ENCODE measurements around the gene CABP4.

Gene CABP4

GRCh38 chr11:67445515-67445914 is 9.6 kb upstream of the CABP4 start:
- Histone ChIP-seq H3K27me3 (replicated peaks in 2 of 5; ENCODE audit: control insufficient read depth in 4 of 5, insufficient read depth in 5 of 5, low read length in 4 of 5) (no peaks in the 10 kb centered on the region), H3K36me3 (ENCODE audit: control insufficient read depth in 4 of 4, insufficient read depth in 4 of 4, low read length in 3 of 4) (peaks cover 0 to 8% (median 0%) of the 10 kb centered on the region in 4 experiments), H3K9me3 (ENCODE audit: control extremely low read depth in 1 of 5, control insufficient read depth in 4 of 5, insufficient read depth in 2 of 5, low read depth in 1 of 5, low read length in 4 of 5) (no peaks in the 10 kb centered on the region), H3K4me1 (ENCODE audit: control extremely low read depth in 1 of 4, control insufficient read depth in 4 of 4, insufficient read depth in 4 of 4, low read length in 3 of 4) (peaks cover 0 to 54% (median 42%) of the 10 kb centered on the region in 4 experiments), H3K4me3 (ENCODE audit: control insufficient read depth in 1 of 7, extremely low read depth in 1 of 7, insufficient read depth in 4 of 7, low read depth in 2 of 7, low read length in 6 of 7) (peak overlapping the region in 1 of 7 experiments; percentile 68), H3K27ac (ENCODE audit: insufficient read depth in 1 of 2, low read depth in 1 of 2, low read length in 2 of 2, poor library complexity in 1 of 2, severe bottlenecking in 2 of 2) (no peak overlapping the region)
- WGBS (ENCODE audit: insufficient coverage), result 93% methylated on average over 3 of the region's 5 CpGs
- POLR2A ChIA-PET, result no interaction called here
- CTCF ChIA-PET, result no interaction called here
- DNase-seq, result no peak

- DNase-seq, result no peak
- POLR2A ChIA-PET, result no interaction called here
- CTCF ChIA-PET, result interaction anchor here (1.5 kb wide), 1 partner anchor 20 kb away, joined by 4 read pairs; no protein-coding TSS in a partner anchor
- peaks cover 0 to 38% (median 32%) of the 10 kb centered on the region in 4 experiments for H3K4me1 ChIP-seq (ENCODE audit: control extremely low read depth in 1 of 4, control insufficient read depth in 4 of 4, insufficient read depth in 4 of 4, low read length in 3 of 4)
- no peaks in the 10 kb centered on the region for H3K9me3 ChIP-seq (ENCODE audit: control extremely low read depth in 1 of 5, control insufficient read depth in 4 of 5, insufficient read depth in 2 of 5, low read depth in 1 of 5, low read length in 4 of 5)
- H3K4me3 ChIP-seq (ENCODE audit: control insufficient read depth in 1 of 7, extremely low read depth in 1 of 7, insufficient read depth in 4 of 7, low read depth in 2 of 7, low read length in 6 of 7), result no peak overlapping the region
- H3K36me3 ChIP-seq (ENCODE audit: control insufficient read depth in 4 of 4, insufficient read depth in 4 of 4, low read length in 3 of 4), result no peaks in the 10 kb centered on the region
- WGBS (ENCODE audit: insufficient coverage), result 98% methylated on average over 7 of the region's 7 CpGs
- H3K27me3 ChIP-seq (replicated peaks in 2 of 5; ENCODE audit: control insufficient read depth in 4 of 5, insufficient read depth in 5 of 5, low read length in 4 of 5), result no peaks in the 10 kb centered on the region
- no peak overlapping the region for H3K27ac ChIP-seq (ENCODE audit: insufficient read depth in 1 of 2, low read depth in 1 of 2, low read length in 2 of 2, poor library complexity in 1 of 2, severe bottlenecking in 2 of 2)
These were observed 6.9 kb upstream of the CABP4 start for GRCh38 chr11:67448220-67448609.

GRCh38 chr11:67449116-67449844 is 5.9 kb upstream of the CABP4 start:
- H3K4me3 ChIP-seq (ENCODE audit: control insufficient read depth in 1 of 7, extremely low read depth in 1 of 7, insufficient read depth in 4 of 7, low read depth in 2 of 7, low read length in 6 of 7), result no peak overlapping the region
- peak in 1 of 3 donors; percentile 24 for DNase-seq
- H3K36me3 ChIP-seq (ENCODE audit: control insufficient read depth in 4 of 4, insufficient read depth in 4 of 4, low read length in 3 of 4), result no peaks in the 10 kb centered on the region
- POLR2A ChIA-PET, result interaction anchor here (1.2 kb wide), 1 partner anchor 12 kb away, joined by 9 read pairs; the partner anchor contains the start of gene PTPRCAP
- H3K27ac ChIP-seq (ENCODE audit: insufficient read depth in 1 of 2, low read depth in 1 of 2, low read length in 2 of 2, poor library complexity in 1 of 2, severe bottlenecking in 2 of 2), result no peak overlapping the region
- CTCF ChIA-PET, result interaction anchor here (1.3 to 2.5 kb wide), 5 partner anchors 8 to 98 kb away, joined by 3 to 8 read pairs (median 4); partner anchors contain the start of gene PPP1CA
- peaks cover 0 to 34% (median 26%) of the 10 kb centered on the region in 4 experiments for H3K4me1 ChIP-seq (ENCODE audit: control extremely low read depth in 1 of 4, control insufficient read depth in 4 of 4, insufficient read depth in 4 of 4, low read length in 3 of 4)
- H3K27me3 ChIP-seq (replicated peaks in 2 of 5; ENCODE audit: control insufficient read depth in 4 of 5, insufficient read depth in 5 of 5, low read length in 4 of 5), result no peaks in the 10 kb centered on the region
- H3K9me3 ChIP-seq (ENCODE audit: control extremely low read depth in 1 of 5, control insufficient read depth in 4 of 5, insufficient read depth in 2 of 5, low read depth in 1 of 5, low read length in 4 of 5), result no peaks in the 10 kb centered on the region
- 65% methylated on average over 7 of the region's 9 CpGs for WGBS (ENCODE audit: insufficient coverage)

- CTCF ChIA-PET, result interaction anchor here (1.7 to 2.5 kb wide), 3 partner anchors 10 to 63 kb away, joined by 4 to 8 read pairs (median 7); partner anchors contain the start of gene PPP1CA
- no peaks in the 10 kb centered on the region for H3K36me3 ChIP-seq (ENCODE audit: control insufficient read depth in 4 of 4, insufficient read depth in 4 of 4, low read length in 3 of 4)
- H3K4me3 ChIP-seq (ENCODE audit: control insufficient read depth in 1 of 7, extremely low read depth in 1 of 7, insufficient read depth in 4 of 7, low read depth in 2 of 7, low read length in 6 of 7), result no peak overlapping the region
- H3K4me1 ChIP-seq (ENCODE audit: control extremely low read depth in 1 of 4, control insufficient read depth in 4 of 4, insufficient read depth in 4 of 4, low read length in 3 of 4), result peaks cover 0 to 23% (median 18%) of the 10 kb centered on the region in 4 experiments
- WGBS (ENCODE audit: insufficient coverage), result 92% methylated on average over 17 of the region's 25 CpGs
- no peak overlapping the region for H3K27ac ChIP-seq (ENCODE audit: insufficient read depth in 1 of 2, low read depth in 1 of 2, low read length in 2 of 2, poor library complexity in 1 of 2, severe bottlenecking in 2 of 2)
- no peak for DNase-seq
- POLR2A ChIA-PET, result interaction anchor here (0.6 kb wide), 1 partner anchor 30 kb away, joined by 3 read pairs; no protein-coding TSS in a partner anchor
- no peaks in the 10 kb centered on the region for H3K27me3 ChIP-seq (replicated peaks in 2 of 5; ENCODE audit: control insufficient read depth in 4 of 5, insufficient read depth in 5 of 5, low read length in 4 of 5)
- no peaks in the 10 kb centered on the region for H3K9me3 ChIP-seq (ENCODE audit: control extremely low read depth in 1 of 5, control insufficient read depth in 4 of 5, insufficient read depth in 2 of 5, low read depth in 1 of 5, low read length in 4 of 5)
These were observed 4.1 kb upstream of the CABP4 start for GRCh38 chr11:67450796-67451657.

- H3K4me1 ChIP-seq (ENCODE audit: control extremely low read depth in 1 of 4, control insufficient read depth in 4 of 4, insufficient read depth in 4 of 4, low read length in 3 of 4), result peaks cover 0 to 23% (median 18%) of the 10 kb centered on the region in 4 experiments
- ChIA-PET CTCF (interaction anchor here (2.5 kb wide), 1 partner anchor 64 kb away, joined by 7 read pairs; no protein-coding TSS in a partner anchor), POLR2A (no interaction called here)
- no peaks in the 10 kb centered on the region for H3K9me3 ChIP-seq (ENCODE audit: control extremely low read depth in 1 of 5, control insufficient read depth in 4 of 5, insufficient read depth in 2 of 5, low read depth in 1 of 5, low read length in 4 of 5)
- no peak for DNase-seq
- H3K36me3 ChIP-seq (ENCODE audit: control insufficient read depth in 4 of 4, insufficient read depth in 4 of 4, low read length in 3 of 4), result no peaks in the 10 kb centered on the region
- WGBS (ENCODE audit: insufficient coverage), result 98% methylated on average over 12 of the region's 14 CpGs
- no peak overlapping the region for H3K4me3 ChIP-seq (ENCODE audit: control insufficient read depth in 1 of 7, extremely low read depth in 1 of 7, insufficient read depth in 4 of 7, low read depth in 2 of 7, low read length in 6 of 7)
- no peak overlapping the region for H3K27ac ChIP-seq (ENCODE audit: insufficient read depth in 1 of 2, low read depth in 1 of 2, low read length in 2 of 2, poor library complexity in 1 of 2, severe bottlenecking in 2 of 2)
- no peaks in the 10 kb centered on the region for H3K27me3 ChIP-seq (replicated peaks in 2 of 5; ENCODE audit: control insufficient read depth in 4 of 5, insufficient read depth in 5 of 5, low read length in 4 of 5)
These were observed 3.5 kb upstream of the CABP4 start for GRCh38 chr11:67451658-67451976.

- H3K4me3 ChIP-seq (ENCODE audit: control insufficient read depth in 1 of 7, extremely low read depth in 1 of 7, insufficient read depth in 4 of 7, low read depth in 2 of 7, low read length in 6 of 7), result no peak within 1 kb of the TSS
- H3K27me3 ChIP-seq (replicated peaks in 2 of 5; ENCODE audit: control insufficient read depth in 4 of 5, insufficient read depth in 5 of 5, low read length in 4 of 5), result no peaks in the 10 kb centered on the region
- H3K9me3 ChIP-seq (ENCODE audit: control extremely low read depth in 1 of 5, control insufficient read depth in 4 of 5, insufficient read depth in 2 of 5, low read depth in 1 of 5, low read length in 4 of 5), result no peaks in the 10 kb centered on the region
- 95% methylated on average over 30 of the region's 33 CpGs for WGBS (ENCODE audit: insufficient coverage)
- H3K4me1 ChIP-seq (ENCODE audit: control extremely low read depth in 1 of 4, control insufficient read depth in 4 of 4, insufficient read depth in 4 of 4, low read length in 3 of 4), result peaks cover 0 to 23% (median 18%) of the 10 kb centered on the region in 4 experiments
- no peak within 1 kb of the TSS for H3K27ac ChIP-seq (ENCODE audit: insufficient read depth in 1 of 2, low read depth in 1 of 2, low read length in 2 of 2, poor library complexity in 1 of 2, severe bottlenecking in 2 of 2)
- no peak for DNase-seq
- POLR2A ChIA-PET, result interaction anchor here (0.7 kb wide), 1 partner anchor 67 kb away, joined by 3 read pairs; no protein-coding TSS in a partner anchor
- no peaks in the 10 kb centered on the region for H3K36me3 ChIP-seq (ENCODE audit: control insufficient read depth in 4 of 4, insufficient read depth in 4 of 4, low read length in 3 of 4)
- CTCF ChIA-PET, result no interaction called here
These were observed 2.8 kb upstream of the CABP4 start, which contains the start of gene GPR152 for GRCh38 chr11:67452141-67452952. TSS of gene GPR152 (minus strand) at chr11:67452729. CDS start at chr11:67452724, 5 bp downstream.

All from common myeloid progenitor, CD34-positive (primary cell).